ENCODE measurements around the gene STAU1.
A peak's percentile ranks its signal among the peaks of the same experiment; 100 is the strongest.

Gene STAU1

GRCh38 chr20:49163696-49164095, 24.4 kb downstream of the STAU1 start:
- Mint-ChIP-seq H3K4me1 (peaks cover 62% of the 10 kb centered on the region), H3K36me3 (ENCODE audit: low read depth) (peaks cover 30% of the 10 kb centered on the region)
- ATAC-seq = no peak

DNA sequence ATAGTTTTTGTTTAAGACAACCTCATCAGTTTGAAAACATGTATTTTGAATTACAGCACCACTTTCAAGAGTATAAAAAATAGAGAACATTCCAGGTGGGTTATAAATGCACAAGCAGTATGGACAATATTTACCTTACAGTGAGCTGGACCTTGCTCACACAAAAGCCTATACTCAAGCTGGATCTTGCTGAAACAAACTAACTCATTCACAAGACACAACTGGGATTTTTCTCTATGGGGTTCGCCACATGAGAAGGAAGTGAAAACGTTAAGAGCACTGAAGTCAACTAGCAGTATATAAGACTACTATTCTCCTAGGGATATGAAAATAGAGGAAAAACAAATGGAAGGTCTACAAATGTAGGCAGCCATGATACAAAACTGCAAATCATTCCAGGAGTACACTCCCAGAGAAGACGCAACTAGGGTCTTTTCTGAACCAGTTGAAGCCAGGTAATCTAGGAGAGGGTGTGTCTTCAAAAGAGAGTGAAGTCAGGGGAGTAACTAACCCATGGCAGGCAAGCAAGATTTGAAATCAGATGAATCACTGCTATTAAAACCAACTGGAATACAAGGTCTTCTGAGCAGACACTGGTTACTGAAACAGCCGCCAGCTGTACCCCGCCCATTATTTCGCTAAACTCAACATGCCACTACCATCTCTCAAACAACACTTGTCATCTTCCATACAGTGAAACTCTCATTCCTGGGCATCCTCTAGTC, 26.5 kb downstream of the STAU1 start:
- H3K27ac Mint-ChIP-seq = no peak overlapping the region
- ATAC-seq (no peak), DNase-seq (no peak)
- peaks cover 47% of the 10 kb centered on the region for H3K4me1 Mint-ChIP-seq
- H3K4me3 Mint-ChIP-seq = no peak overlapping the region
- H3K9me3 Mint-ChIP-seq = no peaks in the 10 kb centered on the region
- peaks cover 35% of the 10 kb centered on the region for H3K36me3 Mint-ChIP-seq (ENCODE audit: low read depth)
- no peaks in the 10 kb centered on the region for H3K27me3 Mint-ChIP-seq

More at GRCh38 chr20:49163696-49164095, 24.4 kb downstream of the STAU1 start:
- Mint-ChIP-seq H3K9me3 (no peaks in the 10 kb centered on the region), H3K27me3 (no peaks in the 10 kb centered on the region), H3K4me3 (no peak overlapping the region), H3K27ac (no peak overlapping the region)
- no peak for DNase-seq

DNA sequence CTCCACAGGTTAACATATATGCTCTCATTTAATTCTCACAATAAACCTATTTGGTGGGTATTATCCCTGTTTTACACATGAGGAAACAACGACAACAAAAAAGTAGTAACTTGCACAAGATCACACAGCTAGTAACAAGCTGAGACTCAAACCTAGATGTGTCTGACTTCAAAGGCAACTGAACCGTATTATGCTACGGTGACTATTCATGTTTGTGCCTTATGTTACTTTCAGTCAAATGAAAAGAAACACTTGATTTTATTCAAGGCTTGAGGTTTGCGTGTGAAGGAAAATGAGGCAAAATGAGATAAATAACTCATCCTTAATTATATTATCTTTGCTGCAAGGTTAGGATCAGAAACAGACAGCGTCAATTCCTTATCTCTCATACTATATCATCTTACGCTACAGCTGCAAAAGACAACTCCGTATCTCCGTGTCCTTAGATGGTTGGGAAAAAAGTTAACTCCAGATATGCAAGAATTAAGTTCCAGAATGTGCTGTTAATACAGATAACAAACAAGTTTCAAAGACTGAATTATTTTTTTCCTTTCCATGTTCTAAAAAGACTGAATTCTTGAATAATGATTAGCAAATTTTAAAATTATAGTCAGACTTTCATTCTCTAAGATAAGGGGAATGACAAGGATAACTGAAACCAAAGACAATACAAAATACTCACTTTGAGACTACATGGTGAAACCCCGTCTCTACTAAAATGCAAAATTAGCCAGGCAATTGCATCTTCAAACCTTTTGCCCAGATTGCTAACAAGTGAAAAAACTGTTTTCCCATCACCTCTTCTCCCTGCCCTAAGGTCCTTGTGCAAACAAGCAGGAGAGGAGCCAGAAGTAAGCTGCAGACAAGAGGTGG, 27.8 kb downstream of the STAU1 start:
- peaks cover 44% of the 10 kb centered on the region for H3K4me1 Mint-ChIP-seq
- ATAC-seq (no peak), DNase-seq (no peak)
- H3K27me3 Mint-ChIP-seq = no peaks in the 10 kb centered on the region
- no peaks in the 10 kb centered on the region for H3K9me3 Mint-ChIP-seq
- H3K4me3 Mint-ChIP-seq = no peak overlapping the region
- H3K36me3 Mint-ChIP-seq (ENCODE audit: low read depth) = peaks cover 28% of the 10 kb centered on the region
- peak overlapping the region; percentile 32 for H3K27ac Mint-ChIP-seq

- H3K4me3 Mint-ChIP-seq = no peak overlapping the region
- H3K36me3 Mint-ChIP-seq (ENCODE audit: low read depth) = peaks cover 23% of the 10 kb centered on the region
- ATAC-seq = no peak
- H3K27me3 Mint-ChIP-seq = no peaks in the 10 kb centered on the region
- no peak overlapping the region for H3K27ac Mint-ChIP-seq
- no peaks in the 10 kb centered on the region for H3K9me3 Mint-ChIP-seq
- DNase-seq = no peak
- peaks cover 42% of the 10 kb centered on the region for H3K4me1 Mint-ChIP-seq
Observed at GRCh38 chr20:49157146-49157545, 31.0 kb downstream of the STAU1 start.

- no peak for DNase-seq
- H3K4me3 Mint-ChIP-seq = no peak overlapping the region
Observed at GRCh38 chr20:49156481-49156880, 31.7 kb downstream of the STAU1 start.

DNA sequence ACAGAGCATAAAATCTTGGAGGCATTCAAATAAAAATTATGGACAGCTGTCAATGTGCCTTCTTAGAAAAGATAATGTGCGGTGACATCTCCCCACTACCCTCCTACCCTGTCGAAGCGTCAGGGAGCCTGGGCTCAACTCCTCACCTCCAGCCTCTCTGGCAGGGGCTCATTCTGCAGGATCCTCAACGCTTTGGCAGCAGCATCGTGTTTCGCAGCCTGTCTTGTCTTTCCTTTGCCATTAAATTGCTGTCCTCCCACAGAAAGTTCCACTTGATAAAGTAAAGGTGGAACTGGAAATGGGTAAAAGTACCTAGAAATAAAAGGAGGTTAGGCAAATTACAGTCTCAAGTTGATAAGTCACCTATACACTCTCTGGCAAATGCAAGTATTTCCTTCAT, 36.7 kb downstream of the STAU1 start:
- no peak overlapping the region for H3K27ac Mint-ChIP-seq
- ATAC-seq = no peak
- H3K36me3 Mint-ChIP-seq (ENCODE audit: low read depth) = peaks cover 27% of the 10 kb centered on the region

More at GRCh38 chr20:49156481-49156880, 31.7 kb downstream of the STAU1 start:
- ATAC-seq = no peak
- no peaks in the 10 kb centered on the region for H3K27me3 Mint-ChIP-seq
- H3K4me1 Mint-ChIP-seq = peaks cover 37% of the 10 kb centered on the region
- no peak overlapping the region for H3K27ac Mint-ChIP-seq
- no peaks in the 10 kb centered on the region for H3K9me3 Mint-ChIP-seq
- H3K36me3 Mint-ChIP-seq (ENCODE audit: low read depth) = peaks cover 27% of the 10 kb centered on the region

GRCh38 chr20:49149281-49150045, 38.7 kb downstream of the STAU1 start:
- ATAC-seq (no peak), DNase-seq (no peak)
- no peaks in the 10 kb centered on the region for H3K4me1 Mint-ChIP-seq
- H3K36me3 Mint-ChIP-seq (ENCODE audit: low read depth) = peaks cover 25% of the 10 kb centered on the region
- H3K27ac Mint-ChIP-seq = no peak overlapping the region
- H3K27me3 Mint-ChIP-seq = no peaks in the 10 kb centered on the region
- H3K9me3 Mint-ChIP-seq = no peaks in the 10 kb centered on the region
- H3K4me3 Mint-ChIP-seq = no peak overlapping the region

More for the DNA sequence above, 36.7 kb downstream of the STAU1 start:
- H3K9me3 Mint-ChIP-seq = no peaks in the 10 kb centered on the region
- no peaks in the 10 kb centered on the region for H3K27me3 Mint-ChIP-seq
- no peak for DNase-seq
- peaks cover 14% of the 10 kb centered on the region for H3K4me1 Mint-ChIP-seq
- no peak overlapping the region for H3K4me3 Mint-ChIP-seq

DNA sequence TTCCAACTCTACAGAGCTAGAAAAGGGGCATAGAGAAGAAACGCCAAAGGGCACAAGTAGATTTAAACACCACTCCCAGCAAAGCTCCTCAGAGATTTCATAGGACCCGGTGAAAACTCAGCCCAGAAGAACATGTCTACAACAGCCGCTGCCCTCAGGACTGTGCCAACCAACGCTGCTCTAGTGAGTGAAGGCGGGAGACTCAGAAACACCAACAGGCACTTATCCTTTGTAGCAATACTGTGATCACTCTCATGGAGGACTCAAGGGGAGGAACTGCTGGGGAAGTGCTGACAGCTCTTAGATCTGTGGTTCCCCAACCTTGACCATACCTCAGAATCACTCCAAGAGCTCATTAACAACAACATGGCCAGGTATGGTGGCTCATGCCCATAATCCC, 39.5 kb downstream of the STAU1 start:
- no peaks in the 10 kb centered on the region for H3K4me1 Mint-ChIP-seq
- ATAC-seq = no peak
- H3K9me3 Mint-ChIP-seq = no peaks in the 10 kb centered on the region
- H3K27me3 Mint-ChIP-seq = no peaks in the 10 kb centered on the region
- no peak overlapping the region for H3K4me3 Mint-ChIP-seq
- peaks cover 33% of the 10 kb centered on the region for H3K36me3 Mint-ChIP-seq (ENCODE audit: low read depth)
- no peak for DNase-seq
- peak overlapping the region; percentile 26 for H3K27ac Mint-ChIP-seq

DNA sequence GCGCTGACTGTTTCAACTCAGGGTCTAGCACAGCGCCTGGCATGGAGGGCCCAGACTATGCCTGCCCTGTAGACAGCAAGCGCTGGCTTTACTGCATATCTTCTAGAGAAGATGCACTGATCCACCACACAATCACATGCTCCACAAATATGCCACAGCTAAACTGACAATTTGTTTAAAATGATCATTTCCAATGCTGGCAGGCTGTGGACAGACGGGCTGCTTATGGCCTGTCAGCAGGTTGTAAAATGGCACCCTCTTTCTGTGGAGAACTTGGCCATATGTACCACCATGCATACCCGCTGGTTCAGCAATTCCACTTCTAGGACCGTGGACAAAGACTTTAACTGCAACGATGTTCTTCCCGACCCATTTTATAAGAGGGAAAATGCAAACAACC, 40.8 kb downstream of the STAU1 start:
- no peak overlapping the region for H3K27ac Mint-ChIP-seq
- peaks cover 3% of the 10 kb centered on the region for H3K4me1 Mint-ChIP-seq
- no peak for ATAC-seq
- H3K36me3 Mint-ChIP-seq (ENCODE audit: low read depth) = peaks cover 30% of the 10 kb centered on the region
- no peak for DNase-seq
- H3K27me3 Mint-ChIP-seq = no peaks in the 10 kb centered on the region
- no peaks in the 10 kb centered on the region for H3K9me3 Mint-ChIP-seq
- no peak overlapping the region for H3K4me3 Mint-ChIP-seq

DNA sequence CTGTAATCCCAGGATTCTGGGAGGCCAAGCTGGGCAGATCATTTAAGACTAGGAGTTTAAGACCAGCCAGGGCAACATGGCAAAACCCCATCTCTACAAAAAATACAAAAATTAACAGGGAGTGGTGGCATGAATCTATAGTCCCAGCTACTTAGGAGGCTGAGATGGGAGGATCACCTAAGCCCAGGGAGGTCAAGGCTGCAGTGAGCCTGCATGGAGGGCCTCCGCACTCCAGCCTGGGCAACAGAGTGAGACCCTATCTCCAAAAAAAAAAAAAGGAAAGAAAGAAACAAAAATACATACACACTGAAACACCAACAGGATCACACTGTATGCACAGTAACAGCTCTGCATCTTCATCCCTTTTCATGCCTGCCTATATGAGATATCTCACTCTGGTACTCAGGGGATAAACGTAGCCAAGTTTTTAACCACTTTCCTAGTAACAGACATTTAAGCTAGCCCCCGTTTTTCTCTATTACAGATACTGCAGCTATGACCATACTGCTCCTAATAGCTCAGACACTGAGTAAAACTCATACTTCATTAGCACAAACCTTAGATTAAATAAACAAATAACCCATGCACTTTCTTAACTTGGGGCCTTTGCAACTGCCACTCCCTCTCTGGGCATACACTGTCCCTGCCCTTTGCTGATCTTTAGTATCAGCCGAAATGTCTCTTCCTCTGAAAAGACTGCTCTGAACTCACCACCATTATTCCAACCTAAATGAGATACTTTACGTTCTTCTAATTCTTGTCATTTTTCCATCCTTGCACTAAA, 41.5 kb downstream of the STAU1 start:
- H3K4me3 Mint-ChIP-seq = no peak overlapping the region
- H3K36me3 Mint-ChIP-seq (ENCODE audit: low read depth) = peaks cover 26% of the 10 kb centered on the region
- no peak for DNase-seq
- no peak overlapping the region for H3K27ac Mint-ChIP-seq
- no peaks in the 10 kb centered on the region for H3K27me3 Mint-ChIP-seq
- ATAC-seq = no peak
- peaks cover 3% of the 10 kb centered on the region for H3K4me1 Mint-ChIP-seq
- no peaks in the 10 kb centered on the region for H3K9me3 Mint-ChIP-seq

DNA sequence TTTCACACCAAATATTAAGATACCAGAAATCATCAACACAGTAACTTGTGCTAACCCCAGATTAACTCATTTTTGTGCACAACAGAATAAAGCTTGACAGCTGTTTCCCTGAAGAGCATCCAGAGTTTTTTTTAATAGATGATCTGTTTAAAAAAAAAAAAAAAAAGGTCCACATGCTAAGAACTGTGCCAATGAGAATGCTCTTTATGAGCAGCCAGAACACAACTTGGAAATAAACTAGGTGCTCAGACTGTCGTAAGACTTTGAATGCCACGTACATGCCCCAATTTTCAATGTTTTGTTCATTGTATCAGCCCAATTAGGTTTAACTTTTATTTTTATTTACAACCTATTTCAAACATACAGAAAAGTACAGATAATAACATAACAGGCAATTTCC, 47.3 kb downstream of the STAU1 start:
- DNase-seq (no peak), ATAC-seq (no peak)
- Mint-ChIP-seq H3K9me3 (no peaks in the 10 kb centered on the region), H3K4me1 (peaks cover 3% of the 10 kb centered on the region), H3K36me3 (ENCODE audit: low read depth) (peaks cover 21% of the 10 kb centered on the region), H3K4me3 (no peak overlapping the region), H3K27ac (no peak overlapping the region), H3K27me3 (no peaks in the 10 kb centered on the region)

DNA sequence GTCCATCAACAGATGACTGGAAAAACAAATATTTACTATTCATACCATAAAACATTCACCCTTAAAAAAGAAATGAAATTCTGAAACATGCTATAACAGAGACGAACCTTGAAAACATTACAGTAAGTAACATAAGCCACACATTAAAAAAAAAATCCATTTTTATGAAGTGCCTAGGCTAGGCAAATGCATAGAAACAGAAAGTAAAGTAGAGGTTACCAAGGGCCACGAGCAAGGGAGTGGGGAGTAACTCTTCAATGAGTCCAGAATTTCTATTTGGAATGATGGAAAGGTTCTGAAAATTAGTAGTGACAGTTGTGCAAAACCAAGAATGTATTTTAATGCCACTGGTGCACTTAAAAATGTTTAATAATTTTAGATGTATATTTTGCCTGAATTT, 47.7 kb downstream of the STAU1 start:
- Mint-ChIP-seq H3K27me3 (no peaks in the 10 kb centered on the region), H3K4me1 (peaks cover 3% of the 10 kb centered on the region), H3K36me3 (ENCODE audit: low read depth) (peaks cover 23% of the 10 kb centered on the region), H3K4me3 (no peak overlapping the region), H3K27ac (no peak overlapping the region), H3K9me3 (no peaks in the 10 kb centered on the region)
- DNase-seq (no peak), ATAC-seq (no peak)

GRCh38 chr20:49138431-49138830, 49.7 kb downstream of the STAU1 start:
- no peak overlapping the region for H3K27ac Mint-ChIP-seq
- H3K9me3 Mint-ChIP-seq = no peaks in the 10 kb centered on the region
- ATAC-seq (no peak), DNase-seq (no peak)
- H3K4me1 Mint-ChIP-seq = peaks cover 3% of the 10 kb centered on the region
- peaks cover 24% of the 10 kb centered on the region for H3K36me3 Mint-ChIP-seq (ENCODE audit: low read depth)
- H3K4me3 Mint-ChIP-seq = no peak overlapping the region
- no peaks in the 10 kb centered on the region for H3K27me3 Mint-ChIP-seq
